HG03558 (cell line): ENCODE measurements around the gene UBL5.
"Not testable (repeated sequence)": the region's sequence is repeated elsewhere in the genome, so short reads cannot be mapped to it uniquely, and the experiment has no call there.

Experiments
- ATAC-seq: cut with Tn5 transposase; IDR thresholded peaks from one replicate; pipeline ENCODE4 v1.9.1; 2021; ENCODE audit warnings: moderate number of reproducible peaks; ENCODE audit not compliant: unreplicated experiment; ENCODE audit errors: extremely low read depth

UBL5 gene

DNA sequence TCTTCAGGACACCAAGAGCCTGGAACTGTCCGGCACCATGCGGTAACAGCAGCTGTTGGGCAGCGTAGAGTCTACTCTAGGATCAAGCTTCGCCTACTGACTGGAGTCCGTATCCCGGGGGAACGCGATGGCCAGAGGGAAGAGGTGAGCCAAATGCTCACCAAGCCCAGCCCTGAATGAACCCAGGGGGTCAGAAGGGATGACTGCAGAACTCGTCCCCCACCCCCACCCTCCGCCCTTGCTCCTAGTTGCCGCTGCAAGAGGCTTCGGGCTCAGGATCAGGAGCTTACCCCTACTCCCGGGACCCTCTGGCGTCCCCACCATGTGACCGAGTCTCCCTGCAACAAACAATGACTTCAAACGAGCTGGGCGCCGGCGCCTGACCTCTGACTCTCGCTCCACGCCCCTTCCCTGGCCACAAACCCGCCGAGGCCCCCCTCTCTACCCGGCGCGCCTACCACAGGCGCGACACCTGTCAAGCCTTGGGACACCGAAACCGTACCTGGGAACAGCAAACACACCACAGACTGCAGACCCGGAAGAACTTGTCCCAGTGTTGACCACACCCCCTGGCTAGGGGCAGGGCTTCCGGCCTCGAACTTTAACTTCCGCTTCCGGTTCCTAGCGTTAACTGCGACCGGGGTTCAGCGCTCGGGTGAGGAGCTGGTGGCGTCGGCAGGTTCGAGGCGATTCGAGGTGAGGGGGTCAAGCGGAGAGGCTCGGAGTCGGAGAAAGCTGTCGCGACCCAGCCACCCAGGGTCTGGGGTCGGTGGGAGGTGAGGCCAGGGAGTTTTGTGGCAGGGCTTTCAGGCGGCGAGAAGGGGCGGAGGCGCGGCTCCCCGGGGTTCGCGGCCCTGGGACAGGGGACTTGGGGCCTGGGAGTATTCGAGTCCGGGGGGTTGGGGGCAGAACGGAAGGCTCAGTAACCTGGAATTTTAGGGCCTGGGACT, at the start of gene UBL5:
UBL5 (plus strand) TSS at position 630 of the 950 bp plus-strand sequence. CDS start 420 bp downstream, outside the sequence.
- peak; percentile 85 for ATAC-seq

DNA sequence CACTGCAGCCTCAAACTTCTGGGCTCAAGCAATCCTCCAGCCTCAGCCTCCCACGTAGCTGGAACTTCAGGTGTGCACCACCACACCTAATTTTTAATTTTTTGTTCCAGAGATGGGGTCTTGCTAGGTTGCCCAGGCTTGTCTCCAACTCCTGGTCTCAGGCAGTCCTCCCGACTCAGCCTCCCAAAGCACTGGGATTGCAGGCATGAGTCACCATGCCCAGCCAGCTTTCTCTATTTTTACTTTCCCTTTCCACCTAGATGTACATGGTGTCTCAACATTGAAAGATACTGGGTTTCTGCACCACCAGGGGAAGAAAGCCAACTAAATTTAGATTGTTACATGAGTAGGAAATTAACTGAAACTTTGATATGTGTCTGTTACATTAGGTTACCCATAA, 45.4 kb upstream of the UBL5 start:
- ATAC-seq = no peak

DNA sequence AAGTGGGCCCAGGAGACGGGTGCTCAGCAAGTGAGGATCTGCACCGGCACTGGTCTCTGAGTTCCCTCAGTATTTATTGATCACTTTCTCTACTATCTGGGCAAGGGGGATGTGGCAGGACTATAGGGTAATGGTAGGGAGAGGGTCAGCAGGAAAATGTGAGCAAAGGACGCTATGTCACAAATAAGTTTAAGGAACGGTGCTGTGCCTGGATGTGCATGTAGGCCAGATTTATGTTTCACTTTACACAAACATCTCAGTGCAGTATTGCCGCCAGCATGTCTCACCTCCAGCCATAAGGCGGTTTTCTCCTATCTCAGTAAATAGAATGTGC, 43.6 kb upstream of the UBL5 start:
- not testable (repeated sequence) for ATAC-seq

DNA sequence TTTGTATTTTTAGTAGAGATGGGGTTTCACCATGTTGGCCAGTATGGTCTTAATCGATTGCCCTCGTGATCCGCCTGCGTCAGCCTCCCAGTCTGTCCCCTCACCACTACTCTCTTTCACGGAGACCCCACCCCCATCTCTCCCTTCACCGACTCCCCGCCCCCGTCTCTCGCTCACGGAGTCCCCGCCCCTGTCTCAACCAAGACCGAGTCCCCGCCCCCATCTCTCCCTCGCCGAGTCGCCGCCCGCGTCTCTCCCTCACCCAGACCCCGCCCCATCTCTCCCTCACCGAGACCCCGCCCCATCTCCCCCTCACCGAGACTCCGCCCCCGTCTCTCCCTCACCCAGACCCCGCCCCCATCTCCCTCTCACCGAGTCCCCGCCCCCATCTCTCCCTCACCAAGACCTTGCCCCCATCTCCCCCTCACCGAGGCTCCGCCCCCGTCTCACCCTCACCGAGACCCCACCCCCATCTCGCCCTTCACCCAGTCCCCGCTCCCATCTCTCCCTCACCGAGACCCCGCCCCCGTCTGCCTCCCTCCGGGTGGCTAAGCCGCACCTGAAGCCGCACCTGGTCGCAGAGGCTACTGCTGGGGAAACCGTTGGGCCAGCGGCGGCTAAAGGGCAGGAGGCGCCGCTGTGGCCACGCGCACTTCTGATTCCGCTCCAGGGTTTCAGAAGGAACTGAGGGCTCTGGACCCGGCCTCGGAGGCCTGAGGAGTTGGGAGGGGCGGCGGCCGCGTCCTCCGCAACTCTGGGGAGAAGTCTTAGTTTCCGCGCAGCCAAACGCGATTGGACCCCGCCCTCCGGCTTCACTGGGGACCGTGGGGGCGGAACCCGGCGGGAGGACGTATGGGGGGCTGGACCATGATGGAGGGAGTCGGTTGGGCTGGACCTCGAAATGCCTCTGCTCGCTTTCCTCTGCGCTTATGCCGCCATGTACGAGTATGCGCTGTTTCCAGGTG, 42.1 kb upstream of the UBL5 start:
- no peak for ATAC-seq

DNA sequence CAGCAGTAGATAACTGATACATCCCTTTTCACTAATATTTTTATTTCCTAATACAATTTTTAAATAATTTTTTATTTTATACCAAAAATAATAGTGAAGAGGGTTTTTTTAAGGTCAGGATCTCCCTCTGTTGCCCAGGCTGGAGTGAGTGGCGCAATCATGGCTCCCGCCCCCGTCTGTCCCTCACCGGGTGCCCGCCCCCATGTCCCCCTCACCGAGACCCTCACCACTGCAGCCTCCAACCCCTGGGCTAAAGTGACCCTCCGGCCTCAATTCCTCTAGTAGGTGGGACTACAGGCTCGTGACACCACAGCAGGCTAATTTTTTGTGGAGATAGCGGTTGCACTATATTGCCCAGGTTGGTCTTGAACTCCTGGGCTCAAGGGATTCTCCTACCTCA, 41.4 kb upstream of the UBL5 start:
- ATAC-seq = no peak

DNA sequence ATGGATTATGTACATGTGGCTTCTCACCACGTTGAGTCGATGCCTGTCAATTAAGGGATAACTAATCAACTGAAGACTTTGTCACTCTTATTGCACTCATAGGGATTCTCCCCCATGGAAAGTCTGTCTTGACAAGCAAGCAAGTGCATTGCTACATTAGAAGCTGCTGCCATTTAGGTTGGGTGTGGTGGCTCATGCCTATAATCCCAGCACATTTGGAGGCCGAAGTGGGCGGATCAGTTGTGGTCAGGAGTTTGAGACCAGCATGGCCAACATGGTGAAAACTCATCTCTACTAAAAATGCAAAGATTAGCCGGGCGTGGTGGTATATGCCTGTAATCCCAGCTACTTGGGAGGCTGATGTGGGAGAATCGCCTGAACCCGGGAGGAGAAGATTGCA, 40.9 kb upstream of the UBL5 start:
- no peak for ATAC-seq

DNA sequence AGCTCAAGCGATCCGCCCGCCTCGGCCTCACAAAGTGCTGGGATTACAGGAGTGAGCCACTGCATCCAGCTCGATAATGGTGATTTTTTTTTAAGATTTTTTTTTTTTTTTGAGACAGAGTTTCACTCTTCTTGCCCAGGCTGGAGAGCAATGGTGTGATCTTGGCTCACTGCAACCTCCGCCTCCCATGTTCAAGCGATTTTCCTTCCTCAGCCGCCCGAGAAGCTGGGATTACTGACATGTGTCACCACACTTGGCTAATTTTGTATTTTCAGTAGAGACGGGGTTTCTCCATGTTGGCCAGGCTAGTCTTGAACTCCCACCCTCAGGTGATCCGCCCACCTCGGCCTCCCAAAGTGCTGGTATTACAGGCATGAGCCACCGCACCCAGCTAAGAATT, 39.1 kb upstream of the UBL5 start:
- ATAC-seq = not testable (repeated sequence)

DNA sequence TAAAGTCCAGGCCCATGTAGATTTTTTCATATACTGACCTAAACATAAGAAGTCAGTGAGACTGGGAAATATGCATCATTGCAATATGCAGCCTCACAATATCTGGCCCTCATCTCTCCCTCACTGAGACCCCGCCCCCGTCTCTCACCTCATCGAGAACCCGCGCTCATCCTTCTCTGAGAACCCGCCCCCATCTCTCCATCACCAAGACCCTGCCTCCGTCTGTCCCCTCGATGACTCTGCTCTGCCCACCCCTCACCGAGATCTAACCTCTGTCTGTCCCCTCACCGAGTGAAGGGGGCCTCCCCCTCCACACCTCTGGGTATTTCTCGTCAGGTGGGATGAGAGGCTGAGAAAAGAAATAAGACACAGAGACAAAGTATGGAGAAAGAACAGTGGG, 38.7 kb upstream of the UBL5 start:
- ATAC-seq = no peak

DNA sequence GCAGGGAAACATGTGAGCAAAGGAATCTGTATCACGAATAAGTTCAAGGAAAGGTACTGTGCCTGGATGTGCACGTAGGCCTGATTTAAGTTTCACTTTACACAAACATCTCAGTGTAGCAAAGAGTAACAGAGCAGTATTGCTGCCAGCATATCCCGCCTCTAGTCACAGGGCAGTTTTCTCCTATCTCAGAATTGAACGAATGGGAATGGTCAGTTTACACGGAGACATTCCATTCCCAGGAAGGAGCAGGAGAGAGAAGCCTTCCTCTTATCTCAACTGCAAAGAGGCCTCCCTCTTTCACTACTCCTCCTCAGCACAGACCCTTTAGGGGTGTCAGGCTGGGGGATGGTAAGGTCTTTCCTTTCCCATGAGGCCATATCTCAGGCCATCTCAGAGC, 38.1 kb upstream of the UBL5 start:
- ATAC-seq = not testable (repeated sequence)

DNA sequence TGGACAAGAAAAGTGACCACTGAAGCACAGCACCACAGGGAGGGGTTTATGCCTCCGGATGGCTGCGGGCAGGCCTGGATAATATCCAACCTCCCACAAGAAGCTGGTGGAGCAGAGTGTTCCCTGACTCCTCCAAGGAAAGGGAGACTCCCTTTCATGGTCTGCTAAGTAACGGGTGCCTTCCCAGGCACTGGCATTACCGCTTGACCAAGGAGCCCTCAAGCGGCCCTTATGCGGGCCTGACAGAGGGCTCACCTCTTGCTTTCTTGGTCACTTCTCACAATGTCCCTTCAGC, 36.7 kb upstream of the UBL5 start:
- ATAC-seq = not testable (repeated sequence)

DNA sequence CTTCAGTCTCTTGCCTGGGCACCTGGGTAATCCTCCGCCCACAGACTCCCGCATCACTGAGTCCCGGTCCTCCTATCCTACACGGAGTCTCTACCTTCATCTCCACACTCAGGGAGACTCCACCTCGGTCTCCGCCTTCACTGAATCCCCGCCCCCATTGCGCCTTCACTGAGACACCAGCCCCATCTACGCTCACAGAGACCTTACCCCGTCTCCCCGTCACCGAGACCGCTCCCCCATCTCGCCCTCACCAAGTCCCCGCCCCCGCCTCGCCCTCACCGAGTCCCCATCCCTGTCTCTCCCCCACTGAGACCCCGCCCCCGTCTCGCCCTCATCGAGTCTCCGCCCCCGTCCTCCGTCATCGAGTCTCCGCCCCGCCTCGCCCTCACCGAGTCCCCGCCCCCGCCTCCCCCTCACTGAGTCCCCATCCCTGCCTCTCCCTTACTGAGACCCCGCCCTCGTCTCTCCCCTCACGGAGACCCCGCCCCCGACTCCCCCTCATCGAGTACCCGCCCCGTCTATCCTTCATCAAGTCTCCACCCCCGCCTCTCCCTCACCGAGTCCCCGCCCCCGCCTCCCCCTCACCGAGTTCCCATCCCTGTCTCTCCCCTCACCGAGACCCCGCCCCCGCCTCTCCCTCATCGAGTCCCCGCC, 36.0 kb upstream of the UBL5 start:
- ATAC-seq = no peak

DNA sequence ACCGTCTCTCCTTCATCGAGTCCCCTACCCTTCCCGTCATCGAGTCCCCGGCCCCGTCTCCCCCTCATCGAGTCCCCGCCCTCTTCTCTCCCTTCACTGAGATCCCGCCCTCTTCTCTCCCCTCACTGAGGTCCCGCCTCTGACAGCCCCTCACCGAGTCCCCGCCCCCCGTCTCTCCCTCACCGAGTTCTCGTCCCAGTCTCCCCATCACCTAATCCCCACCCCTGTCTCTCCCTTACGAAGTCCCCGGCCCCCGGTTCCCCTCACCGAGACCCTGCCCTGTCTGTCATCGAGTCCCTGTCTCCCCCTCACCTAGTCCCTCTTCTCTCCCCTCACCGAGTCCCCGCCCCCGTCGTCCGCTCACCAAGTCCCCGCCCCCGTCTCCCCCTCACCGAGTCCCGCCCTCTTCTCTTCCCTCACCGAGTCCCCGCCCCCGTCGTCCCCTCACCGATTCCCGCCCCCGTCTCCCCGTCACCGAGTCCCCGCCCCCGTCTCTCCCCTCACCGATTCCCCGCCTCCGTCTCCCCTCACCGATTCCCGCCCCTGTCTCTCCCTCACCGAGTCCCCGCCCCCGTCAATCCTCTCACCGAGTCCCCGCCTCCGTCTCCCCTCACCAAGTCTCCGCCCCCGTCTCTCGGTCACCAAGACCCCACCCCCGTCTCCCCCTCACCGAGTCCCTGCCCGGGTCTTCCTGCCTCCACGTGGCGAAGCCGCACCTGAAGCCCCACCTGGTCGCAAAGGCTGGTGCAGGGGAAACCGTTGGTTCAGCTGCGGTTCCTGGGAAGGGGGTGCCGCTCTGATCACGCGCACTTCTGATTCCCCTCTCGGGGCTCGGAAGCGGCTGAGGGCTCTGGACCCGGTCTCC, 35.3 kb upstream of the UBL5 start:
- ATAC-seq = no peak

DNA sequence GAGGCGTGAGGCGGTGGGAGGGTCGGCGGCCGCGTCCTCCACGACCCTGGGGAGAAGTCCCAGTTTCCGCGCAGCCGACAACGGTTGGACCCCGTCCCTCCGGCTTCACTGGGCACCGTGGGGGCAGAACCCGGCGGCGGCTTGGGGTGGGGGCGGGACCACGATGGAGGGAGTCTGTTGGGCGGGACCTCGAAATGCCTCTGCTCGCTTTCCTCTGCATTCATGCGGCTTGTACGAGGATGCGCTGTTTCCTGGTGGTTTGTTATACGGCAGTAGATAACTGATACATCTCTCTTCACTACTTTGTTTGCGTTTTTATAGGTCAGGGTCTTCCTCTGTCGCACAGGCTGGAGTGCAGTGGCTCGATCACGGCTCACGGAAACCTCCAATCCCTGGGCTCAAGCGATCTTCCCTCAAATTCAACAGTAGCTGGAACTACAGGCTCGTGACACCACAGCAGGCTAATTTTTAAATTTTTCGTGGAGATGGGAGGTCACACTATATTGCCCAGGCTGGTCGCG, 34.6 kb upstream of the UBL5 start:
- no peak for ATAC-seq

DNA sequence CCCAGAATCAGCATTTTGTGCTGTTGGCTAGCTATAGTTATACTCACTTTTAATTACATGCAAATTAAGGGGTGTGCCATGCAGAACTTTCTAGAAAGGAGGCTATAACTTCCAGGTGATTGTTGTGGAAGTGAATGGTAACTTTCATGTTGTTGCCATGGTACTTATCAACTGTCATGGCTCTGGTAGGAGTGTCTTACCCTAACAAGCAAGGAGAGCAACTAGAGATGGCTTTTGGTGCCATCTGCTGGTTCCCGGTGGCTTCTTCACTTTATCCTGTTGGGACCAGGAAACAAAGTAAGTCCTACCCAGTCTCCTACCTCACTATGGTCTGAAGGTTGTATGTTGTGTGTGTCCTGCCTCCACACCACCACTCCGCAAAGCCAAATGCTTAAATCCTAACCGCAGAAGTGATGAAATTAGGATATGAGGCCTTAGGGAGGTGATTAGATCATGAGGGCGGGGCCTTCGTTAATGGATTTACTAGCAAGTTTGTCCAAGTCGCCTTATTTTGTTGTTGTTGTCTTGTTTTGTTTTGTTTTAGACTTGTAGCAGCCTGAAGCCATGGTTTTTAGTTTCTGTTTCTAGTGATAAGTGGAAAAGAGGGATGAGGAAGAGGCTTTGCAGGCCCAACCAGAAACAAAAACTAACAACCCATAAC, 31.5 kb upstream of the UBL5 start:
- ATAC-seq = no peak

DNA sequence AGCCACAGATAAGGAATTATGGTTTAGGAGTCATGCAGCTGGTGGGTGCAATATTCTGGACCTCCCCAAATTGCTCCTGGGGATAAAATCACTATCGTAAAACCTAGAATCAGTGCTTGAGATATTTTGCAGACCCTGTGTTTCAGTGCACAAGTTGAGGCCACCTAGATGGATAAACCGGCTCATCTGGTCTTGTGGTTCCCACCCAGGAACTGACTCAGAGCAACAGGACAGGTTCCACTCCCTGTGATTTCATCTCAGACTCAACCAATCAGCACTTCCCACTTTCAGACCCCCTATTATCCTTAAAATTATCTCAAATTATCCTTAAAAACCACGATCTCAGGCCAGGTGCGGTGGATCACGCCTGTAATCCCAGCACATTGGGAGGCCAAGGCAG, 29.8 kb upstream of the UBL5 start:
- ATAC-seq = no peak

DNA sequence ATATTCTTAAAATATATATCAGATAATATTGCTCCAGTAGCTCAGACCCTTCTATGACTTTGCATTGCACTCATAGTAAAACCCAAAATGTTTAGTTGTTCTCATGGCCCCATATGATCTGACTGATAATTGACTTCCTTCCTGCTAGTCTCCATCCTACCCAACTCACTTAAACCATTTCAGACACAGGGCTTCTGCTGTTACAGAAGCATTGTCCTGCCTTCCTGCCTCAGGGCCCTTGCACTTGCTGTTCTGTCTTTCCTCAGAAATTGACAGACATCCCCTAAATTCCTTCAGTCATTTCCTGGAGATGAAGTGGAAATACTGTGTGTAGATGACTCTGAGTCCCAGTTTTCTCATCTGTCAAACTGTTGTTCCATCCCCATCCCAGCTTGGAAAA, 28.6 kb upstream of the UBL5 start:
- ATAC-seq = no peak

DNA sequence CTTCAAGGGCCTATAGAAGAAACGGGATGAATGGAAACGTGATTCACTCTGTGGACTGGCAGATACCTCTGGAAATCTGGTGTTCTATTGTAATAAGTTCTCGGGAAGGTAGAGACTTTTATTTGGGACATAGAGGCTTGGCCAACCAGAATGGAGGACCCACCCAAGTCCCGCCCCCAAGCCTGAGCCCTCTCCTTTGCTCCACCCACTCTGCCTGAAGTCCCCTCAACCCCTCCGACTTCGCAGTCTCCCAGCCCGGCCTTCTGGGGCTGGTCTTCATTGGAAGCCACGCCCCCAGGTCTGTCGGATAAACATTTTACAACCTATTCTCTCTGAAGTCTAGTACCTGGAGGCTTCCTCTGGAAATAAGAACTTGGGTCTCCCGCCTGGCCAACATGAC, 25.7 kb upstream of the UBL5 start:
- ATAC-seq = no peak

DNA sequence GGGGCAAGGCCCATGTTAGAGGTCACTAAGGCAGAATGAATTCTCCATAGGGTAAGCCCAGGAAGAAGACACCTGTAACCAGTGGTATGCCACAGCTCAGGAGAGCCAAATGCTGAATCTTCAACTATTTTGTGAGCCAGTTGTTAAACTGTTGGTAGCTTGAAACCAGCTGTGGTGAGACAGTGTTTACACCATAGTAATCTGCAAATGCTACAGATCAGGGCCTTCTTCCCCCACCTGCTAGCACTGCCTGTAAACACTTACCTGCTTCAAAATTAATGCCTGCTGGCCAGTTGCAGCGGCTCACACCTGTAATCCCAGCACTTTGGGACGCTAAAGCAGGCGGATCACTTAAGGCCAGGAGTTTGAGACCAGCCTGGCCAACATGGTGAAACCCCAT, 20.9 kb upstream of the UBL5 start:
- no peak for ATAC-seq
